Neural cell (in vitro differentiated cells): ENCODE results near the gene CACNA1C. TPM values are rescaled to one million over a fixed set of nuclear protein-coding genes. Genes with fewer than 3 reads are reported as not detected.

Experiments
- H2AFZ ChIP-seq: fragments of 200-600, 300-800 bp; sonication (generic), shearing (Covaris generic); 2 replicates; pipeline ENCODE4 v1.6.0; 2014; ENCODE audit warnings: low read depth, mild to moderate bottlenecking, antibody characterized with exemption, low read length, moderate library complexity
- H3F3A ChIP-seq: fragments of 200-600 bp; shearing (Covaris generic); 2 replicates; pipeline ENCODE4 v1.6.1; 2016; ENCODE audit warnings: mild to moderate bottlenecking, moderate library complexity, mixed read lengths, antibody characterized with exemption, low read length; ENCODE audit not compliant: insufficient read depth, poor library complexity, severe bottlenecking
- H3K27ac ChIP-seq: fragments of 200-600, 300-800 bp; sonication (generic), shearing (Covaris generic); 2 replicates; pipeline ENCODE4 v1.5.1; 2014; ENCODE audit warnings: mild to moderate bottlenecking, low read length, moderate library complexity
- H3K27me3 ChIP-seq: fragments of 300-800, 200-600 bp; sonication (generic), shearing (Covaris generic); 2 replicates; pipeline ENCODE4 v1.6.0; 2014; ENCODE audit warnings: mild to moderate bottlenecking, low read depth, low read length, moderate library complexity; ENCODE audit not compliant: insufficient read depth
- H3K36me3 ChIP-seq: fragments of 300-800, 200-600 bp; sonication (generic), shearing (Covaris generic); 2 replicates; pipeline ENCODE4 v1.5.1; 2014; ENCODE audit warnings: mild to moderate bottlenecking, antibody characterized with exemption, low read length, moderate library complexity; ENCODE audit not compliant: insufficient read depth
- H3K4me2 ChIP-seq: fragments of 300-800, 200-600 bp; sonication (generic), shearing (Covaris generic); 2 replicates; pipeline ENCODE4 v1.6.0; 2014; ENCODE audit warnings: mild to moderate bottlenecking, low read length
- H3K4me3 ChIP-seq: fragments of 300-800, 200-600 bp; sonication (generic), shearing (Covaris generic); 2 replicates; pipeline ENCODE4 v1.5.1; 2014; ENCODE audit warnings: mild to moderate bottlenecking, low read length, moderate library complexity
- H3K79me2 ChIP-seq: fragments of 200-600 bp; shearing (Covaris generic); replicated peaks from 2 replicates; pipeline ENCODE4 v1.6.0; 2014; ENCODE audit warnings: mild to moderate bottlenecking, low read length, moderate library complexity; ENCODE audit not compliant: insufficient read depth
- H3K9ac ChIP-seq: fragments of 300-800, 200-600 bp; sonication (generic), shearing (Covaris generic); 2 replicates; pipeline ENCODE4 v1.6.1; 2016; ENCODE audit warnings: mild to moderate bottlenecking, low read length, mixed read lengths
- H3K9me2 ChIP-seq: fragments of 200-600 bp; shearing (Covaris generic); 2 replicates; pipeline ENCODE4 v1.6.1; 2016; ENCODE audit warnings: mild to moderate bottlenecking, low read length, mixed read lengths; ENCODE audit not compliant: insufficient read depth
- H3K9me3 ChIP-seq: fragments of 200-600, 300-800 bp; sonication (generic), shearing (Covaris generic); 2 replicates; pipeline ENCODE4 v1.6.1; 2016; ENCODE audit warnings: mild to moderate bottlenecking, mixed run types, low read length, moderate library complexity, mixed read lengths
- H4K20me1 ChIP-seq: fragments of 200-600 bp; shearing (Covaris generic); 2 replicates; pipeline ENCODE4 v1.6.1; 2016; ENCODE audit warnings: mild to moderate bottlenecking, mixed run types; ENCODE audit not compliant: insufficient read depth
- EP300 ChIP-seq: fragments of 450-650 bp; conservative IDR thresholded peaks from 2 replicates; pipeline ENCODE4 v1.6.1; 2014; ENCODE audit warnings: antibody characterized with exemption, mild to moderate bottlenecking, moderate library complexity; ENCODE audit not compliant: poor library complexity, severe bottlenecking
- EZH2 ChIP-seq: fragments of 200-600, 300-800 bp; shearing (Covaris generic), sonication (generic); IDR thresholded peaks from 2 replicates; pipeline ENCODE4 v1.6.1; 2014; ENCODE audit warnings: antibody characterized with exemption, low read length, borderline replicate concordance, mild to moderate bottlenecking; ENCODE audit not compliant: insufficient read depth, poor library complexity, severe bottlenecking
- MXI1 ChIP-seq: fragments of 450-650 bp; conservative IDR thresholded peaks from 2 replicates; pipeline ENCODE4 v1.6.1; 2014; ENCODE audit warnings: antibody characterized with exemption, mild to moderate bottlenecking; ENCODE audit not compliant: poor library complexity, severe bottlenecking
- POLR2AphosphoS5 ChIP-seq: IDR thresholded peaks from 2 replicates; pipeline ENCODE4 v1.6.1; 2012
- RAD21 ChIP-seq: fragments of 450-650 bp; conservative IDR thresholded peaks from 2 replicates; pipeline ENCODE4 v1.6.1; 2014; ENCODE audit warnings: antibody characterized with exemption, mild to moderate bottlenecking, moderate library complexity
- SMC3 ChIP-seq: fragments of 450-650 bp; conservative IDR thresholded peaks from 2 replicates; pipeline ENCODE4 v1.6.1; 2014; ENCODE audit warnings: antibody characterized with exemption, mild to moderate bottlenecking, moderate library complexity; ENCODE audit not compliant: poor library complexity
- TAF1 ChIP-seq: IDR thresholded peaks from 2 replicates; pipeline ENCODE4 v1.6.1; 2012; ENCODE audit warnings: low read depth
- polyA plus RNA-seq: library from polyadenylated mRNA; depleted of rRNA; stranded (reverse); fragments of >200 nt; gene quantifications from 2 replicates; pipeline ENCODE4 v1.2.3, GENCODE V29; 2014
- TF ChIP-seq, protein P1 (sequence below): fragments of 450-650 bp; IDR thresholded peaks from 2 replicates; pipeline ENCODE4 v1.5.1; 2014; ENCODE audit warnings: antibody characterized with exemption, mild to moderate bottlenecking, moderate library complexity; ENCODE audit not compliant: poor library complexity, severe bottlenecking
- TF ChIP-seq, protein P2 (sequence below): IDR thresholded peaks from 2 replicates; pipeline ENCODE4 v1.6.1; 2012; ENCODE audit warnings: borderline replicate concordance

Gene CACNA1C
- polyA plus RNA-seq, 1 donor from 2014 or later, result 9.7 TPM

DNA sequence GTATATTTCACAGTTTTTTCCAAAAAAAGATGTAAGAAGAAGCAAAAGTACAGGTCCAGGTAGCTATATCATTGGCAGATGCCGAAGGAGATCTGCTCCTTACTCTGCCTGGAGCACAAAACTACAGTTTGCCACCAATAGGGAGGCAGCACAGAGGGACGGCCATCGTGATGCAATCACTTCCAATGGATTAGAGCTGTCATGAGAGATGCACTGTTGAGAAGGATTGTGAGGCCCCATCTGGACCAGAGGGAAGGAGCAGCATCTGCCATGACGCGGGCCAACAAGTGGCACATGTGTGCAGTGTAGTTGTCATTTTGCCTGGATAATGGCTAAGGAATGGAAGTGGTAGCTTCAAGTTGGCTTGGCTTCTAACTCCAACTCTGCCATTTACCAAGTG, 423.2 kb downstream of the CACNA1C start:
- H3K4me2 ChIP-seq, result no peak overlapping the region
- H3K79me2 ChIP-seq, result no peaks in the 10 kb centered on the region
- no peaks in the 10 kb centered on the region for H3K9me2 ChIP-seq
- no peaks in the 10 kb centered on the region for H4K20me1 ChIP-seq
- no peak overlapping the region for H3K27ac ChIP-seq
- H2AFZ ChIP-seq, result no peak overlapping the region
- no peak overlapping the region for H3K4me3 ChIP-seq
- H3K9ac ChIP-seq, result no peak overlapping the region
- H3K36me3 ChIP-seq, result no peaks in the 10 kb centered on the region
- TF ChIP-seq, protein P1, sequence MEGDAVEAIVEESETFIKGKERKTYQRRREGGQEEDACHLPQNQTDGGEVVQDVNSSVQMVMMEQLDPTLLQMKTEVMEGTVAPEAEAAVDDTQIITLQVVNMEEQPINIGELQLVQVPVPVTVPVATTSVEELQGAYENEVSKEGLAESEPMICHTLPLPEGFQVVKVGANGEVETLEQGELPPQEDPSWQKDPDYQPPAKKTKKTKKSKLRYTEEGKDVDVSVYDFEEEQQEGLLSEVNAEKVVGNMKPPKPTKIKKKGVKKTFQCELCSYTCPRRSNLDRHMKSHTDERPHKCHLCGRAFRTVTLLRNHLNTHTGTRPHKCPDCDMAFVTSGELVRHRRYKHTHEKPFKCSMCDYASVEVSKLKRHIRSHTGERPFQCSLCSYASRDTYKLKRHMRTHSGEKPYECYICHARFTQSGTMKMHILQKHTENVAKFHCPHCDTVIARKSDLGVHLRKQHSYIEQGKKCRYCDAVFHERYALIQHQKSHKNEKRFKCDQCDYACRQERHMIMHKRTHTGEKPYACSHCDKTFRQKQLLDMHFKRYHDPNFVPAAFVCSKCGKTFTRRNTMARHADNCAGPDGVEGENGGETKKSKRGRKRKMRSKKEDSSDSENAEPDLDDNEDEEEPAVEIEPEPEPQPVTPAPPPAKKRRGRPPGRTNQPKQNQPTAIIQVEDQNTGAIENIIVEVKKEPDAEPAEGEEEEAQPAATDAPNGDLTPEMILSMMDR, result no peak
- TF ChIP-seq POLR2AphosphoS5 (no peak), EZH2 (no peak), SMC3 (no peak), TAF1 (no peak), EP300 (no peak), RAD21 (no peak), MXI1 (no peak)
- TF ChIP-seq, protein P2, sequence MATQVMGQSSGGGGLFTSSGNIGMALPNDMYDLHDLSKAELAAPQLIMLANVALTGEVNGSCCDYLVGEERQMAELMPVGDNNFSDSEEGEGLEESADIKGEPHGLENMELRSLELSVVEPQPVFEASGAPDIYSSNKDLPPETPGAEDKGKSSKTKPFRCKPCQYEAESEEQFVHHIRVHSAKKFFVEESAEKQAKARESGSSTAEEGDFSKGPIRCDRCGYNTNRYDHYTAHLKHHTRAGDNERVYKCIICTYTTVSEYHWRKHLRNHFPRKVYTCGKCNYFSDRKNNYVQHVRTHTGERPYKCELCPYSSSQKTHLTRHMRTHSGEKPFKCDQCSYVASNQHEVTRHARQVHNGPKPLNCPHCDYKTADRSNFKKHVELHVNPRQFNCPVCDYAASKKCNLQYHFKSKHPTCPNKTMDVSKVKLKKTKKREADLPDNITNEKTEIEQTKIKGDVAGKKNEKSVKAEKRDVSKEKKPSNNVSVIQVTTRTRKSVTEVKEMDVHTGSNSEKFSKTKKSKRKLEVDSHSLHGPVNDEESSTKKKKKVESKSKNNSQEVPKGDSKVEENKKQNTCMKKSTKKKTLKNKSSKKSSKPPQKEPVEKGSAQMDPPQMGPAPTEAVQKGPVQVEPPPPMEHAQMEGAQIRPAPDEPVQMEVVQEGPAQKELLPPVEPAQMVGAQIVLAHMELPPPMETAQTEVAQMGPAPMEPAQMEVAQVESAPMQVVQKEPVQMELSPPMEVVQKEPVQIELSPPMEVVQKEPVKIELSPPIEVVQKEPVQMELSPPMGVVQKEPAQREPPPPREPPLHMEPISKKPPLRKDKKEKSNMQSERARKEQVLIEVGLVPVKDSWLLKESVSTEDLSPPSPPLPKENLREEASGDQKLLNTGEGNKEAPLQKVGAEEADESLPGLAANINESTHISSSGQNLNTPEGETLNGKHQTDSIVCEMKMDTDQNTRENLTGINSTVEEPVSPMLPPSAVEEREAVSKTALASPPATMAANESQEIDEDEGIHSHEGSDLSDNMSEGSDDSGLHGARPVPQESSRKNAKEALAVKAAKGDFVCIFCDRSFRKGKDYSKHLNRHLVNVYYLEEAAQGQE, result no peak
- no peaks in the 10 kb centered on the region for H3F3A ChIP-seq
- H3K27me3 ChIP-seq, result no peaks in the 10 kb centered on the region
- no peaks in the 10 kb centered on the region for H3K9me3 ChIP-seq

DNA sequence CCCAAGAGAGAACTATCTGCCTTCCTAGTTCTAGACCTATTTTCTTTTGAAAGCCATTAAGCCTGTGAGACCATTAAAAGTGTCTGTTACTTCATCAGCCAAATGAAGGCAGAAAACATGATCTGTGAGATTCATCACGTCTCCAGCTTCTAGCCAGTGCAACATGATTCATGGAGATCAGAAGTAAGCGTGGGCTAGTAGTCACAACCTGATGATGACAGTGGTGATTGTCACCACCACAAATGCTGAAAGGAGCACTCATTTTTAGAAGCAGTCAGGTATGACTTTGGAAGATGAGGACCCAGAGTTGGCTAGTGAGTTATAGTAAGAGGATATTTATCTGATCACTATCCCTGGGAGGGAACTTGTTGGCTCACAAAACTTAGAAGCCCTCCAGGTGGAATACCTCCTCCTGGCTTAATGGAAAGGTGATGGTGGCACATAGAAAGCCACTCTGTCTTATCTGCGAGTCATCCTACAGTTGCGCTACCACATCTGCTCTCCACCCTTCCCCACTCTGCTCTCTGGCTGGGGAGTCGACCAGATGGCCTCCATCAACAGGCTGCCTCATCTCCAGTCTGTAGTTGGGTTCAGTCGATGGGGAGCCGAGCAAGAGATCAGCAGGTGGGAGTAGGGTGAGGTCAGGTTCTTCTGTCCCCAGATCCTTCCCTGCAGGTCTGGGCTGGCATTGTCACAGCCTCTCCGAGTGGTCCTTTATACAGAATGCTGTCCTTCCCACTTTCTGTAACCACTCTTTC, 424.4 kb downstream of the CACNA1C start:
- Histone ChIP-seq H2AFZ (no peak overlapping the region), H3K9me3 (no peaks in the 10 kb centered on the region), H3K4me2 (no peak overlapping the region), H3K36me3 (no peaks in the 10 kb centered on the region), H3K79me2 (no peaks in the 10 kb centered on the region), H3K4me3 (no peak overlapping the region), H3K27me3 (no peaks in the 10 kb centered on the region), H4K20me1 (no peaks in the 10 kb centered on the region), H3K9me2 (no peaks in the 10 kb centered on the region), H3K27ac (no peak overlapping the region), H3K9ac (no peak overlapping the region), H3F3A (no peaks in the 10 kb centered on the region)
- TF ChIP-seq EP300 (no peak), SMC3 (no peak), RAD21 (no peak), TAF1 (no peak), POLR2AphosphoS5 (no peak)
- TF ChIP-seq, protein P1, result no peak
